NCI-H2107 (cell line): ENCODE measurements around the gene SNRPB.
"Not testable (repeated sequence)": the region's sequence is repeated elsewhere in the genome, so short reads cannot be mapped to it uniquely, and the experiment has no call there.

ENCODE experiments used
- DNase-seq: peaks from one replicate; lab custom pipeline; 2025; lab: John Stamatoyannopoulos, UW

SNRPB gene

GRCh38 chr20:2470423-2471193 lies at the start of gene SNRPB:
TSS of gene SNRPB (minus strand) at chr20:2470789. CDS start at chr20:2470690, 99 bp downstream.
- peak; percentile 86 for DNase-seq

- no peak for DNase-seq
Measured at GRCh38 chr20:2519115-2519809, 48.7 kb upstream of the SNRPB start.

GRCh38 chr20:2518558-2518957 lies 48.0 kb upstream of the SNRPB start:
- no peak for DNase-seq

- DNase-seq, result no peak
Measured at GRCh38 chr20:2518096-2518495, 47.5 kb upstream of the SNRPB start.

GRCh38 chr20:2516399-2516798 lies 45.8 kb upstream of the SNRPB start:
- no peak for DNase-seq

GRCh38 chr20:2515203-2515602 lies 44.6 kb upstream of the SNRPB start:
- DNase-seq, result no peak

GRCh38 chr20:2509794-2510193 lies 39.2 kb upstream of the SNRPB start:
- no peak for DNase-seq

- no peak for DNase-seq
Measured at GRCh38 chr20:2509468-2509781, 38.8 kb upstream of the SNRPB start.

GRCh38 chr20:2508631-2509467 lies 38.3 kb upstream of the SNRPB start, which contains the start of gene ZNF343:
TSS of gene ZNF343 (minus strand) at chr20:2508915. CDS start at chr20:2493895, 15,020 bp downstream.
- DNase-seq, result peak; percentile 44

GRCh38 chr20:2507875-2508630 lies 37.5 kb upstream of the SNRPB start:
- DNase-seq, result no peak

- no peak for DNase-seq
Measured at GRCh38 chr20:2507464-2507863, 36.9 kb upstream of the SNRPB start.

- DNase-seq, result not testable (repeated sequence)
Measured at GRCh38 chr20:2506426-2506825, 35.8 kb upstream of the SNRPB start.

GRCh38 chr20:2504803-2505202 lies 34.2 kb upstream of the SNRPB start:
- DNase-seq, result not testable (repeated sequence)

GRCh38 chr20:2502808-2503384 lies 32.3 kb upstream of the SNRPB start:
- not testable (repeated sequence) for DNase-seq

- no peak for DNase-seq
Measured at GRCh38 chr20:2485661-2486060, 15.1 kb upstream of the SNRPB start.

GRCh38 chr20:2485080-2485479 lies 14.5 kb upstream of the SNRPB start:
- no peak for DNase-seq

- DNase-seq, result no peak
Measured at GRCh38 chr20:2483504-2483903, 12.9 kb upstream of the SNRPB start.

- DNase-seq, result no peak
Measured at GRCh38 chr20:2480381-2480780, 9.8 kb upstream of the SNRPB start.

GRCh38 chr20:2476742-2477615 lies 6.4 kb upstream of the SNRPB start:
- no peak for DNase-seq
